Measurements from ENCODE around the gene PPEF1. TPM values are rescaled to one million over a fixed set of nuclear protein-coding genes. Genes with fewer than 3 reads are reported as not detected.

PPEF1 gene
- total and polyA plus RNA-seq, 11 donors = 0.11 to 0.82 (median 0.60) TPM; not detected in 4

DNA sequence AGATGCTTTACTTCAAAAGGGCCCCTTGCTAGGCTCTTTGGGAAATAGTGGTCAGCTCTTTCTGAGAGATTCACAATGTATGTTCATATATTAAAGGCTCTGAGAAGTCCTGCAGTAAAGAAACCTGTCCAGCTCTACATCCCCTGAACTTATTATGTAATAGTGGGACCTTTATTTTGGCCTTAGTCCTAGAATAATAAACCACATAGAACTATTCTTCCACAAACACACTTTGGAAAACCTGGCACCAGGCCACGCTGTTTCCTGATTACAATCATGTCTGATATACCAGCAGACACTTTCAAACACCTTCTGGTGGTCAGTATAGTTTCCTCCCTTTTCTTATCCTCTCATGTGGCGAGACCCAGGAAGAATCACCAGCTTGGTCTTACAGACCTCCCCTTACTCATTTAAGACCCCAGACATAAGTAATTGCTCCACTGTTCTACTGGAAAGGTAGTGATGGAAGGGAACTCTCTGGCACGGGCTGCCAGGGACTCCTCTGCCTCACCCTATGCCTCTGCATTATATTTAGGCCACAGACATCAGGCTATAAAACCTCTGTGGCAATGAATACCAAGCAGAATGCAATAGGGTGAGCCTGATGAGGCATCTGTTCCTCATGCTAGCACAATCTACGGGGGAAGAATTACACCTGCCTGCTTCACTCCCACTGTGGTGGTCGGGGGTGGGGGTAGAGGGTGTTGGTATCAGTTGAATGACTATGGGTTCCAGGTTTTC, 5.7 kb upstream of the PPEF1 start:
- ATAC-seq = no peak
- Histone ChIP-seq H3K9me3 (no peaks in the 10 kb centered on the region), H3K4me1 (no peaks in the 10 kb centered on the region), H3K4me3 (no peak overlapping the region), H3K27me3 (peaks cover 0 to 10% (median 0%) of the 10 kb centered on the region in 9 donors), H3K27ac (no peak overlapping the region), H3K36me3 (no peaks in the 10 kb centered on the region)
- peak in 3 of 5 donors; percentile 18 to 38 (median 23) for DNase-seq
- TF ChIP-seq POLR2A (IDR thresholded peaks at IDR 0.05) = no peak
- TF ChIP-seq, protein P1, sequence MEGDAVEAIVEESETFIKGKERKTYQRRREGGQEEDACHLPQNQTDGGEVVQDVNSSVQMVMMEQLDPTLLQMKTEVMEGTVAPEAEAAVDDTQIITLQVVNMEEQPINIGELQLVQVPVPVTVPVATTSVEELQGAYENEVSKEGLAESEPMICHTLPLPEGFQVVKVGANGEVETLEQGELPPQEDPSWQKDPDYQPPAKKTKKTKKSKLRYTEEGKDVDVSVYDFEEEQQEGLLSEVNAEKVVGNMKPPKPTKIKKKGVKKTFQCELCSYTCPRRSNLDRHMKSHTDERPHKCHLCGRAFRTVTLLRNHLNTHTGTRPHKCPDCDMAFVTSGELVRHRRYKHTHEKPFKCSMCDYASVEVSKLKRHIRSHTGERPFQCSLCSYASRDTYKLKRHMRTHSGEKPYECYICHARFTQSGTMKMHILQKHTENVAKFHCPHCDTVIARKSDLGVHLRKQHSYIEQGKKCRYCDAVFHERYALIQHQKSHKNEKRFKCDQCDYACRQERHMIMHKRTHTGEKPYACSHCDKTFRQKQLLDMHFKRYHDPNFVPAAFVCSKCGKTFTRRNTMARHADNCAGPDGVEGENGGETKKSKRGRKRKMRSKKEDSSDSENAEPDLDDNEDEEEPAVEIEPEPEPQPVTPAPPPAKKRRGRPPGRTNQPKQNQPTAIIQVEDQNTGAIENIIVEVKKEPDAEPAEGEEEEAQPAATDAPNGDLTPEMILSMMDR (IDR thresholded peaks at IDR 0.05) = no peak
- intact Hi-C loops (cut with DNase I) = no loop called here
- WGBS, 4 donors = 62 to 83% (median 69%) methylated on average over 5 of the region's 5 CpGs

DNA sequence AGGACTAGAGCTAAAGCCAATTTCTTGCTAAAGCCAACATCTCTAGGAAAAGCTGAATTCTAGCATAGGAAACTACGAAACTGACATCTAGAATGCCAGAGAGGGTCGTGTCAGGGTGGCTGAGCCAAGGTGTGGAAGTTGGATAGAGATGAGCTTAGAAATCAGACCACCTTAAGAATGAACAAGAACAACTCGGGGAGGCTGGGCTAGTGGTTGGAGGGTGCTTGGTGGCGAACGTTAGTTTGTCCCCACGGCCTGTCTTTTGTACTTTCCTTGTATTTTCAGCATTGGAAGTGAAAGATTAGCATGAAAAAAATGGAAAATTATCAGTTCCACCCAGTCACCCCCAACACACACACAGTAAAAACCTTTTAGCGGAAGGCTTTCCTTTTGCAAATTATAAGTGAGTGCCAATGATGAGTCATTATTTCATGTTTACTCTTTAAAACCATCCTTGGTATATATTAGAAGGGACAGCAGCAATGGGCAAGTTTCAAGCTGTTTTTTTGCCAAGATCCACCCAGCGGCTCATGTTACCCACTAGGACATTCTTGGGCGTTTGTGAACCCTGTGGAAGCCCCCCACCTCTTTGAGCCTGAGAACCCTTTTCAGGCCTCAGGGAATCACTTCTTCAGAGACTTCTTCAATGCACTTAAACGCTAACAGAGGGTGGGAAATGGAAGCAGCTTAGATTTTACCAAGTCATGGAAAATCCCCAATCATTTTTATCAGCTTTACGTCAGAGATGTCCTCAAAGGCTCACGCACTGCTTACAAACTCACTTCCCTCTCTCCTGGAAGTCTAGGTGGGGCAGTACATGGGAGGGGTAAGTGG, 4.9 kb upstream of the PPEF1 start:
- WGBS, 4 donors = 61 to 83% (median 75%) methylated on average over 12 of the region's 12 CpGs
- TF ChIP-seq, protein P1 (IDR thresholded peaks at IDR 0.05) = no peak
- Histone ChIP-seq H3K36me3 (no peaks in the 10 kb centered on the region), H3K27me3 (peaks cover 0 to 14% (median 0%) of the 10 kb centered on the region in 9 donors), H3K4me3 (no peak overlapping the region), H3K4me1 (no peaks in the 10 kb centered on the region), H3K27ac (no peak overlapping the region), H3K9me3 (no peaks in the 10 kb centered on the region)
- intact Hi-C loops (cut with DNase I) = no loop called here
- peak in 1 of 4 donors; percentile 41 for ATAC-seq
- no peak for DNase-seq

DNA sequence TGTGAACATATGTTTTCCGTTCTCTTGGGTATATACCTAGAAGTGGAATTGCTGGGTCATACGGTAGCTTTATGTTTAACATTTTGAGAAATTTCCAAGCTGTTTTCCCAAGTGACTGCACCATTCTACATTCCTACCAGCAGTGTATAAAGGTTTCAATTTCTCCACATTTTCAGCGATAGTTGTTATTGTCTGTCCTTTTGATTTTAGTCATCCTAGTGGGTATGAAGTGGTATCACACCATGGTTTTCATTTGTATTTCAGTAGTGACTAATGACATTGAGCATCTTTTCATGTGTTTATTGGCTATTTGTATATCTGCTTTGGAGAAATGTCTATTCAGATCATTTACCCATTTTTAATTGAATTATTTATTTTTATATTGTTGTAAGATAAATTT, 2.4 kb downstream of the PPEF1 start:
- Histone ChIP-seq H3K9me3 (peaks cover 0 to 16% (median 0%) of the 10 kb centered on the region in 12 donors), H3K4me3 (no peak overlapping the region), H3K4me1 (no peaks in the 10 kb centered on the region), H3K27me3 (peaks cover 0 to 10% (median 0%) of the 10 kb centered on the region in 9 donors), H3K27ac (no peak overlapping the region), H3K36me3 (no peaks in the 10 kb centered on the region)
- TF ChIP-seq, protein P1 (IDR thresholded peaks at IDR 0.05) = no peak
- TF ChIP-seq POLR2A (IDR thresholded peaks at IDR 0.05) = no peak
- ATAC-seq (no peak), DNase-seq (no peak)
- intact Hi-C loops (cut with DNase I) = no loop called here
- WGBS, 4 donors = 90 to 95% (median 94%) methylated on average over 3 of the region's 3 CpGs

DNA sequence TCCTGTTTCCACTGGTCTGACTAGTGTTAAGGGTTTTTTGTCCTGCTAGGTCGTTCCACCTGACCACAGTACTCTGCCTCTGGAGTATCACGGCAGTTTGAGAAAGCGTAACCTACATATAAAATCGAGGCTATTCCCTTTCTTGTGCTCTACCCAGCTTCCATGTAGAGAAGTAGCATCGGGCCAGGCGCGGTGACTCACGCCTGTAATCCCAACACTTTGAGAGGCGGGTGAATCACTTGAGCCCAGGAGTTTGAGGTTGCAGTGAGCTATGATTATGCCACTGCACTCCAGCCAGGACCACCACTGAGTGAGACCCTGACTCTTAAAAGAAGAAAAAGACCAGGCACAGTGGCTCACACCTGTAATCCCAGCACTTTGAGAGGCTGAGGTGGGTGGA, 7.5 kb downstream of the PPEF1 start:
- DNase-seq (no peak), ATAC-seq (no peak)
- Histone ChIP-seq H3K36me3 (no peaks in the 10 kb centered on the region), H3K4me1 (no peaks in the 10 kb centered on the region), H3K9me3 (peaks cover 0 to 16% (median 0%) of the 10 kb centered on the region in 12 donors), H3K4me3 (no peak overlapping the region), H3K27ac (no peak overlapping the region), H3K27me3 (peaks cover 0 to 4% (median 0%) of the 10 kb centered on the region in 9 donors)
- 79 to 94% (median 92%) methylated on average over 9 of the region's 9 CpGs for WGBS, 4 donors
- no peak for TF ChIP-seq POLR2A (IDR thresholded peaks at IDR 0.05)
- TF ChIP-seq, protein P1 (IDR thresholded peaks at IDR 0.05) = no peak
- intact Hi-C loops (cut with DNase I) = no loop called here
